ENCODE data around the gene SMAGP.

GRCh38 chr12:51311389-51311788 is 41.2 kb upstream of the SMAGP start:
- TF ChIP-seq CTCF (IDR thresholded peaks at IDR 0.05) (no peak), POLR2A (IDR thresholded peaks at IDR 0.05) (no peak)

Data from thyroid gland (tissue), 4 donors.